ENCODE measurements around the gene COMMD1.

GRCh38 chr2:62176801-62177200 is 271.3 kb downstream of the COMMD1 start:
- TF ChIP-seq CTCF (IDR thresholded peaks at IDR 0.05) (no peak), POLR2A (IDR thresholded peaks at IDR 0.05) (no peak)

Measured in uterus (tissue), 2 donors.